GM18870 (cell line): ENCODE measurements around the gene GRXCR1.
A peak's percentile ranks its signal among the peaks of the same experiment; 100 is the strongest.

Experiments
- ATAC-seq: cut with Tn5 transposase; IDR thresholded peaks from one replicate; pipeline ENCODE4 v1.9.1; 2021; ENCODE audit warnings: moderate library complexity; ENCODE audit not compliant: unreplicated experiment

The GRXCR1 gene

GRCh38 chr4:42892413-42892812 lies at the start of gene GRXCR1:
Gene GRXCR1 (plus strand): TSS chr4:42892713. CDS start chr4:42893267, 554 bp downstream.
- ATAC-seq, result no peak

GRCh38 chr4:42843694-42844093 lies 48.8 kb upstream of the GRXCR1 start:
- ATAC-seq, result no peak

- no peak for ATAC-seq
Measured at GRCh38 chr4:42844422-42845070, 48.0 kb upstream of the GRXCR1 start.

- ATAC-seq, result no peak
Measured at GRCh38 chr4:42845586-42845985, 46.9 kb upstream of the GRXCR1 start.

GRCh38 chr4:42855779-42856178 lies 36.7 kb upstream of the GRXCR1 start:
- no peak for ATAC-seq

GRCh38 chr4:42865572-42866189 lies 26.8 kb upstream of the GRXCR1 start:
- peak; percentile 59 for ATAC-seq

- no peak for ATAC-seq
Measured at GRCh38 chr4:42871261-42871660, 21.3 kb upstream of the GRXCR1 start.

GRCh38 chr4:42871671-42872290 lies 20.7 kb upstream of the GRXCR1 start:
- no peak for ATAC-seq

- no peak for ATAC-seq
Measured at GRCh38 chr4:42878863-42879262, 13.7 kb upstream of the GRXCR1 start.

GRCh38 chr4:42881253-42881652 lies 11.3 kb upstream of the GRXCR1 start:
- no peak for ATAC-seq

GRCh38 chr4:42891644-42892043 lies 869 bp upstream of the GRXCR1 start:
- ATAC-seq, result no peak

- ATAC-seq, result no peak
Measured at GRCh38 chr4:42895452-42895851, 2.9 kb downstream of the GRXCR1 start.

- ATAC-seq, result no peak
Measured at GRCh38 chr4:42904986-42905385, 12.5 kb downstream of the GRXCR1 start.

GRCh38 chr4:42905591-42905990 lies 13.1 kb downstream of the GRXCR1 start:
- no peak for ATAC-seq

GRCh38 chr4:42906341-42906740 lies 13.8 kb downstream of the GRXCR1 start:
- ATAC-seq, result no peak

GRCh38 chr4:42906891-42907759 lies 14.6 kb downstream of the GRXCR1 start:
- ATAC-seq, result no peak

GRCh38 chr4:42910459-42910858 lies 17.9 kb downstream of the GRXCR1 start:
- no peak for ATAC-seq

GRCh38 chr4:42914937-42915336 lies 22.4 kb downstream of the GRXCR1 start:
- no peak for ATAC-seq

- no peak for ATAC-seq
Measured at GRCh38 chr4:42915484-42915883, 23.0 kb downstream of the GRXCR1 start.

GRCh38 chr4:42917296-42917695 lies 24.8 kb downstream of the GRXCR1 start:
- no peak for ATAC-seq

GRCh38 chr4:42923431-42923830 lies 30.9 kb downstream of the GRXCR1 start:
- no peak for ATAC-seq
